SK-N-SH treated with all-trans-retinoic acid at 6 μM for 48 hours (cell line): Measurements from ENCODE around the gene CEP128.

Experiments
- CSDC2 ChIP-seq: fragments of 250-450 bp; sonication (Bioruptor Pico); IDR thresholded peaks from 2 replicates; pipeline ENCODE4 v1.5.0; 2020; ENCODE audit warnings: mild to moderate bottlenecking, moderate library complexity
- ZFP3 ChIP-seq: fragments of 250-450 bp; sonication (Bioruptor Pico); IDR thresholded peaks from 2 replicates; pipeline ENCODE4 v1.5.0; 2020; ENCODE audit warnings: mild to moderate bottlenecking, moderate library complexity
- TF ChIP-seq, protein P1 (sequence below): fragments of 250-450 bp; sonication (Bioruptor Pico); IDR thresholded peaks from 2 replicates; pipeline ENCODE4 v1.5.1; 2020; ENCODE audit warnings: low read depth, mild to moderate bottlenecking, moderate library complexity

DNA sequence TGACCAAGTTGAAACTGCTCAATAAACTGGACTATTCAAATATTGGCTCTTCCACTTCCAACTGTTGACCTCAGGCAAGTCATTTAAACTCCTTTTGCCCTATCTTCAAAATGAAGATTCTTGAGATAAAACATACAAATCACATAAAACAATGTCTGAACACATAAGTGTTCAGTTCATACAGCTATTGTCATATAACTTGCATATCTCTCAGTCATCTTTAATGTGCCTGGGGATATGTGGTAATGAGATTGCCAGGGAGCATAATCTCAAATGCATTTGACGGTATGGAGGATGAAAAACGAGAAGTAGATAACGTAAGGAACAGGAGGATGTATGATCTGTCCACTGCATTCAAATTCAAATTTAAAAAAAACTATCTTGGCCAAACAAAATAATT lies 493.3 kb downstream of the CEP128 start:
- TF ChIP-seq, protein P1, sequence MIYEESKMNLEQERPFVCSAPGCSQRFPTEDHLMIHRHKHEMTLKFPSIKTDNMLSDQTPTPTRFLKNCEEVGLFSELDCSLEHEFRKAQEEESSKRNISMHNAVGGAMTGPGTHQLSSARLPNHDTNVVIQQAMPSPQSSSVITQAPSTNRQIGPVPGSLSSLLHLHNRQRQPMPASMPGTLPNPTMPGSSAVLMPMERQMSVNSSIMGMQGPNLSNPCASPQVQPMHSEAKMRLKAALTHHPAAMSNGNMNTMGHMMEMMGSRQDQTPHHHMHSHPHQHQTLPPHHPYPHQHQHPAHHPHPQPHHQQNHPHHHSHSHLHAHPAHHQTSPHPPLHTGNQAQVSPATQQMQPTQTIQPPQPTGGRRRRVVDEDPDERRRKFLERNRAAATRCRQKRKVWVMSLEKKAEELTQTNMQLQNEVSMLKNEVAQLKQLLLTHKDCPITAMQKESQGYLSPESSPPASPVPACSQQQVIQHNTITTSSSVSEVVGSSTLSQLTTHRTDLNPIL (CRISPR knock-in tag), result no peak
- TF ChIP-seq ZFP3 (CRISPR knock-in tag) (no peak), CSDC2 (no peak)
